GM18520 (cell line): ENCODE measurements around the gene ST6GALNAC6.
"Not testable (repeated sequence)": the region's sequence is repeated elsewhere in the genome, so short reads cannot be mapped to it uniquely, and the experiment has no call there.

Experiments
- ATAC-seq: cut with Tn5 transposase; IDR thresholded peaks from one replicate; pipeline ENCODE4 v1.9.1; 2021; ENCODE audit not compliant: unreplicated experiment

The ST6GALNAC6 gene

DNA sequence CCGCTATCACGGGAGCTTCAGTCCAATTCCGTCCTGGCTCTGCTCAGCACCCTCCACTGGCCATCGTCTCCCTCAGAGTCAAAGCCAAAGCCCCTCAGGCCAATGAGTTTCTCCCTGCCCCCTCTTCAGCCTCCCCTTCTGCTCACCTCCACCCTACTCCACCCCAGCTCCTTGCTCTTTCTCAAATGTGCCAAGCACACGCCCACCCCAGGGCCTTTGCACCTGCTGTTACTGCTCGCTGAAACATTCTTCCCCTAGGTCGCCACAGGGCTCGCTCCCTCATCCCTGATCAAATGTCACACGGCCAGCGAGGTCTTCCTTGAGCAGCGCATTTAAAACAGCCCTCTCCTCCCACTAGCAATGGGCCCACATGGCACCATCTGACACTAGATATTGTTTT is 38.6 kb downstream of the ST6GALNAC6 start:
- no peak for ATAC-seq

DNA sequence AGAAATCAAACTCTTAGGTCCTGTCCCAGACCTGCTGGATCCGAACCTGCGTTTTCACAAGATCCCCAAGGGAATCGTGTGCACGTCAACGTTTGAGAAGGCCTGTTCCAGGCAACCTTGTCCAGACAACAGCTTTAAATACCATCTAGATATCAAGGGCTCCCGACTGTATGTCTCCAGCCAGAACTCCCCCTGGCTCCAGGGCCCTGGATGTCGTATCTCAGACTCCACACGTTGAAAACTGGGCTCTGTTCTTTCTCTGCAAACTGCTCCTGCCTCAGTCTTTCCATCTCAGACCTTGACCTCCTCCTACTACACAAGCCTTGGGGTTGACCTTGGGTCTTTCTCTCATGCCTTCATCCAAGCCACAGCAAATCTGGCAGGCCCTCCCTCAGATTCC is 39.1 kb downstream of the ST6GALNAC6 start:
- ATAC-seq = no peak

DNA sequence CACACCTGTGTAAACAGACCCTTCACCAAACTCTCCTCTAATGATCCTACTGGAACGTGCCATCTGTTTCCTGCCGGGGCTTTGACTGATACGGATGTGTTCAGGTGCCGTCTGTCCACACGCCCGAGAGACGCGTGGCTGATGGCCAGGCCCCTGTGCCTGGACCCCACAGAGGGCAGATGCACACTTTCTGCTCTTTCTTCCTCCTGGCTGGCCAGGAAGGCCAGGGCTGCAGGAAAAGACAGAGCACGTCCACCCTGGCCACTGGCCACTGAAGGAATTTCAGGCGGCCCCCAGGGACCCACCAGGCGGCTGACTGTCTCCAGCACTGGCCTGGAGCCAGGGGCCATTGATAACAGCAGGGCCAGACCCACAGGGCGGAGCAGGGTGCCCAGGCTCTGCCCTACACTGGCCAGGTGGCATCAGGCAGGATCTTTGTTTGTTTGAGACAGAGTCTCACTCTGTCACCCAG is 41.3 kb downstream of the ST6GALNAC6 start:
- no peak for ATAC-seq

DNA sequence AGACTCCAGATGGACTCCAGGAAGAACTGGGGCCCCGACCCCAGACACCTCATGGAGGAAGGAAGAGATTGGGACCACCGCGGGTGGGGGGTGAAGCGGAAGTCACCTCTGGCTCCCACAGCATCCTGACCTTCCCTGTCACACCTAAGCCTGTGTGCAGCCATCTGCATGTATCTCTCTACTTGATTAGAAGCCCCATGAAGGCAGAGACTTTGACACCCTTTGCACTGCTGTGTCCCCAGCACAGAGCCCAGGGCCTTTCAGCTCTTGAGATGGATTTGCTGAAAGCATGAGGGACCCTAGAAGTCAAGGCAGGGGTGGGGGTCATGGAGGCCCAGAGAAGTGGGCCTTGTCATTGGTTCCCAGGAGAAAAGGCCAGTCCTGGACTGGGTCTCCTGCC is 42.1 kb downstream of the ST6GALNAC6 start:
- ATAC-seq = no peak

DNA sequence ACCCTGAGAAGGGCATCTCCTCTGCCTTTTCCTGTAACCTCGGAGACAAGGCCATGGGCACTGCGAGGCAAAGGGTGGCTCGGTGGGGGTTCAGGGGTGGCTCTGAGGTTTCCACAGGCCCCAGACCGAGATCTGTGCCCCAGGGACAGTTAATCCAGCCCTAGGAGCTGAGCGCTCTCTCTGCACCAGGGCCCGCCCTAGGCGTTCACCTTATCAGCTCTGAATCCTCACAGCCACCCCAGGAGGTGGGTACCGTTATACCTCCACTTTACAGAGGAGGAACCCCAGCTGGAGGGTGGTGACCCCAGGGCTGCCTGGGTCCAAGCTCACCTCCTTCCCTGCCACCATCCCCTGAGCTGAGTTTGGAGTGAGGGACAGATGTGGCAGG is 42.7 kb downstream of the ST6GALNAC6 start:
- ATAC-seq = no peak

DNA sequence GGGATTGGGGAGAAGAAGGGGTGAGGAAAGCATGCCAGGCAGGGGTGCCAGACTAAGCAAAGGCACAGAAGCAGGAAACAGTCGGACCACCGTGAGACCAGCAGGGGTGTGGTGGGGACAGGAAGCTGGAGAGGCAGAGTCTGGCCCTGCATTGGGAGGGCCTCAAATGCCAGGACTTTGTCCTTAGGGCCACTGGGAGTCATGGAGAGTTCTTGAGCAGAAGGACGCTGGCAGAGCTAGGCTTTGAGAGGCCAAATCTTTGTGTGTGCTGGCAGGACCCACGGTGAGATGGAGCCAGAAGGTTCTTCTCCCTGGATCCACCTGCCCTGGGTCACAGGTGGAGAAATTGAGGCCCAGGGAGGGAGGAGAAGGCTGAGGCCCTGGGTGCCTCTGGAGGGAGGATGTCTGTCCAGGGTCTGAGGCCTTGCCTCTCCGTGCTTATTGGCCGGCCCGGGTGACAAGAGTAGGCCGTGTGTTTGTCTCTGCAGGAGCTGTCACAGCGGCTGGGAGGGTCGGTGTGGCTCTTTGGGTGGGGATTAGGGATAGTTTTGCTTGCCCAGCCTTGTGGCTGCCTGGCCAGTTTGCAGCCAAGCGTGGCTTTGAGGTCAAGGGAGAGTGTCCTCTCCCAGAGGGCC is 43.2 kb downstream of the ST6GALNAC6 start:
- ATAC-seq = no peak

DNA sequence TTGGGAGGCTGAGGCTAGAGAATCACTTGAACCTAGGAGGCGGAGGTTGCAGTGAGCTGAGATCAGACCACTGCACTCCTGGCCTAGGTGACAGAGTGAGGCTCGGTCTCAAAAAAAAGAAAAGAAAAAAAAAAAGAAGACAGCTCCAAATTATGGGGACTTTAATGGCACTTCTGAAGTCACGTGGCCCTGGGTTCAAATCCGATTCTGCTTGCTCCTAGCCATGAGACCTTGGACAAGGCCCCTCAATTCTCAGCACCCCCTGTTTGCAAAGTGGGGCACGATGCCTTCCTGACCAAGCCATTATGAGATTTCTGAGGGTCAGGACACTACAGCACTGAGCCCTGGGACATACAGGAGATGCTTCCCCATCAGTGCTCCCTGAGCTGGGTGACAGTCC is 43.9 kb downstream of the ST6GALNAC6 start:
- no peak for ATAC-seq

DNA sequence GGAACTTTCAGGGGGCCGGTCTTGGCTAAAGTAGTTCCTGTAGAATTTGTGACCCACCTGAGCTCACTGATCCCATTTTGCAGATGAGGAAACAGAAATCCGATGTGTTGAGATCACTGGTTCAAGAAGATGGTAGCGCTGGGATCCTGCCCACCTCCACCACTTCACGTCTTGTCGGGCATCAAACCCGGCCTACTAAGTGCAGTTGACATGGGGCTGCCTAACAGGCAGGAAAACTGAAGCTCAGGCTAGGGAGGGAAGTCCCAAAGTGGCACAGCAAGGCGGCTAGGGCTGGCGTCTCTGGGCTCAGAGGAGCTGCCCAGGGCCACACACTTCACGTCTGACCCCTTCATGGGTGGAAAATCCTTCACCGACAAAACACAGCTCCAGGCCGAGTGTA is 44.4 kb downstream of the ST6GALNAC6 start:
- ATAC-seq = no peak

DNA sequence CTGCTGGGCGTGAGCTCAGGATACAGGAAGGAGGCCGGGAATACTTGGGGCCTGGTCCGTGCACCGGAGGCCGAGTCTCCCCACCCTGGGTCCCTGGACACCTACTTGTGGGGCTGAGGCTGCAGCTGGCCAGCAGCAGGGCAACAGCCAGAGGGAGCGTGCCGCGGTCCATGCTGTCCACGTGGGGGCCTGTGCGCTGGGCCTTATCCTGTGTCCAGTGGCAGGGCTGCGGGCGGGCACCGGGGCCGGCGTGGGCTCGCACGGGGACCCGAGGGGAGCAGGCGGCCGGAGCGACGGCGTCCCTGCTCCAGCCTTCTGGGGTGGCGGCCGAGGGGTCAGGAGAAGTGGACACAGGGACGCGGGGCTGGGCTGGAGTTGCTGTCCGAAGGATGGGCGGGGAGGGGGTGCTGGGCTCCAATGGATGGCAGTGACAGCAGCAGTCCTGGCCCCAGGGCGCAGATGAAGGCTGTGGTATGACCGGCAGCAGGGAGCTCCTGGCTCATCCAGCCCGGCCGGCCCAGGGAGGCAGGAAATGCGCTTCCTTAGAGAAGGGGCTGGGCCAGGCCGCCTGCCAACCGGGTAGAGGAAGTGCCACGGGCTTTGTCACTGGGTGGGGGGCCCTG is 45.1 kb downstream of the ST6GALNAC6 start, which contains the start of gene ENG:
TSS of gene ENG (minus strand) at position 475 of the 623 bp plus-strand sequence. CDS start at position 172, 303 bp downstream.
- no peak for ATAC-seq

DNA sequence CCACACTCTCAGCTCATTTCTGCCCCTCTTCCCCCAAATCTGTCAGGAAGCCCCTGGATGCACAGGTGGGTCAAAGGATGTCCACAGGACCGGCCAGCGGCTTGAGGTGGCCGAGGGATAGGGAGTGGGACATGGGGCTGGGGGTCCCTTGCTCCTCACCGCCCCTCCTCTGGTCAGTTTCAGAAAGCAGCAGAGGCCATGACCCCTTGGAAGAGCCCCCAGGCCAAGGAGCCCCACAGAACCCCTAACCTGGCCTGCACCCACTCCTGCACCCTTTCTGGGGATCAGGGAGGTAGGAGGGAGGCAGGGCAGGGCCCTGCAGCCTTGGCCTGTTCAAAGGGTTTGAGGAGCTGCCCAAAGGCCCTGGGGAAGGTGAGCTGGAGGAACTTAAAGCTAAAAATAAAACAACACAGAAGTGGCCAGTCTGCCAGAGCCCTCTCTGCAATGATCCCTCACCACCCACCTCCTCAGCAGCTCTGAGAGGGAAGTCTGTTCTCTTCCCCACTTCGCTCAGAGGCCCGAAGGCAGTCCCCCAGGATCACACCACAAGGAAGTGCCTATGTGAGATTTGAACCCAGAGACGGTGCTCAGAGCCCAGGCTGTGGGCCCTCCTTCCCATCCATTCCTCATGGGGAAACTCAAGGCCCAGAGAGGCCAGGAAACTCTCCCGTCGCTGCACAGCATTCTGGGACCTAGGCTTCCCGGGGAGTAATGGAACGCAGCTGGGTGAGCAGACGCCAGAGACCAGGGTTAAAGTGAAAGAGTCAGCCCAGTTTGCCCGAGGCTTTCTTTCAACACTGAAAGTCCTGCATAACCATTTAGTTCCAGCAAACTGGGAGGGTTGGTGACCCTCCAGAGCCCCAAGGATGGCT is 45.9 kb downstream of the ST6GALNAC6 start:
- ATAC-seq = no peak

DNA sequence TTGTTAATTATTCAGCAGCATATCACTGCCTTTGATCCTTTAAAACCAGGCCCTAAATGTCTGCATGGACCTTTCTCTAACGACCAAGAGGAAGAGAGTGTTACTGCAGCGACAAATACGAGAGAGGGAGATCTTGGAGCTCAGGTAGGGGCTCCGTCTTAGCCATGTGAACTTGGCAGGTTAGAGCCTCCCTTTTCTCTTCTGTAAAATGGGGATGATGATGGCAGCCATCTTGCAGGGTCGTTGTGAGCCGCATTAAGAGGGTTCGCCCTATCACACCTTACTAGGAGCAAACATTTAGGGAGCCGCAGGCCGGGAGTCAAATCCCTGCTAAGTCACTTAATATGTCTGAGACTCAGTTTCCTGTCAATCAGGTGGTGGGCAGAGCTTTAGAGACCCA is 46.6 kb downstream of the ST6GALNAC6 start:
- ATAC-seq = no peak

DNA sequence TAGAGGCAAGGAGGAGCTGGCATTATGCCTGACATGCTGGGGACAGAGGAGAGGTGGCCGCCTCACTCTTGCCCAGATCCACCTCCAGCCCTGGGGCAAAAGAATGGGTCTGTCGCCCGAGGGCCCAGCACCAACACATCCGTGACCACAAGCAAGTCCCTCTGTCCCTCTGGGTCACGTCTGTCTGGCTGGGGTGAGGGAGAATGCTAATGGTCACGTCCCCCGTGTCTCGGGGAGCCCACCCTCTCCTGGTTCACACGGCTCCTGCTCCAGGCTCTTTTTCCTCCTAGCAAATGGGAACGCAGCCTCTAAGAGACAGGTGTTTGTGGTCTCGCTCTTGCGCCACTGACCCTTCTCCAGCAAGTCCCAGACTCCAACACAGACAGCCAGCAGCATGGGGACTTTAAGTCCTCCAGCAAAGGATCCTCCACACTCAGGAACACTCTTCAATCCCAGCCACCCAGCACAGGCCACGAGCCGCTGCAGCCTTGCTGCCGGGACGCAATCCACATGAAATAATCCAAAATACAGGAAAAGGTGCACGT is 49.0 kb downstream of the ST6GALNAC6 start:
- no peak for ATAC-seq

DNA sequence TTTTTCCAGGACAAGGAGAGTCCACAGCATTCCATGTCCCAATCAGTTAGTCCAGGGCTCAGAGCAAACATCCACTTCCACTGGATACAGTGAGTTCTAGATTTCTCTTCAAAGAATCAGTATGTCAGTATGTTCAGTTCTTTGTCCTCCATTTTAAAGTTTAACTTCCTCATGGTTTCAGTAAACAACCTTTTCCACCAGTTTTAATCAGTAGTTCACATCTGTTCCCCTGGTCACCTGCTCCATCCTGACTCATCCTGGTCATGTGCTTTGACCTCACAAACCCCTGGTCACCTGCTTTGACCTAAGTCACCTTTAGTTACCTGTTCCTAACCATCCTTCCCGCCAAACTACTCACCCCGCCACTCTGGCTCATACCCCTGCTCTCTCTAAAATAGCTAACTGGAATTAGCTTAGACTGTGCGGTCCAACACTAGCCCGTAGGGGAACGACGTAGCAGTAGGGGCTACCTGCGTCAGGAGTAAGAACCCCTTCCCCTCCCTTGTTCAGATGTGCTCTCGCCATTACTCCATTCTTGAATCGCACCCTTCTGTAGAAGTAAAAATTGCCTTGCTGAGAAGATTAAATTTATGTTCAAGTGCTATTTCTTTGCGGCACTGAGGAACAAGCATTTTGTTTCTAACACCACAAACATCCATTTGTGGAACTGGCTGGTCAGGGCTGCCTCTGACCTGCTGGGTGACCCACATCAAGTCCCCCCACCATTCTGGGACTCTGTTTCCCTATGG is 50.5 kb downstream of the ST6GALNAC6 start:
- no peak for ATAC-seq

DNA sequence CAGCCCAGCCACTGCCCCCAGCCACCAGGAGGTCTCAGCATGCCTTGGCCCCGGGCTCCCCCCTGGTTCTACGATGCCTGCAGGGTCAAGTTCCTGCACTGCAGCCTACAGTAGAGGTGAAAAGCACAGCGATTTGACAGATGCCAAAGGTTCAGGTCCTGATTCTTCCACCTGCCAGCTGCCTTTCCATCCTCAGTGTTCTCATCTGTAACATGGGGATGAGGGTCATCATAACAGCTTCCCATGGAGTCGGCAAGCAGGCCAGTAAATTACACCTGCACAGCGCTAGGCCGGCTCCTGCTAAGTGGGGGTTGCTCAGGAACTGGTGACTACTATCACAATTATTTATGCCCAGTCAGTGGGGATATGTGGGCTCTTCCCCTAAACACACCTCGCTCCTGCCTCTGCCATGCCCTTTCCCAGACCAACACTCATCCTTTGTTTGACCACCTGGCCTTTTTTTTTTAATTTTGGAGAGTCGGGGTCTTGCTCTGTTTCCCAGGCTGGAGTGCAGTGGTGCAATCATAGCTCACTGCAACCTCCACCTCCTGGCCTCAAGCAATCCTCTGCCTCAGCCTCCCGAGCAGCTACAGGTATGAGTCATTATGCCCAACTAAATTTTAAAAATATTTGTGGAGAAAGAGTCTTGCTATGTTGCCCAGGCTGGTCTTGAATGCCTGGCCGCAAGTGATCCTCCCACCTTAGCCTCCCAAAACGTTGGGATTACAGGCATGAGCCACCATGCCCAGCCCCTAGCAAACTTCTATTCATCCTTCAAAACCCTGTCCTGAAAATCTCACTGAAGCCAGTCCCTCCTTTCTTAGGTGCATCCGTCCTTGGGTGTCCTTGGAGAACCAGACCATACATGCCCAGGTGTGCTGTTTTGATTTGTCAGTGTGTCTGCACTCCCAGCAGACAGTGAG is 51.3 kb downstream of the ST6GALNAC6 start:
- no peak for ATAC-seq

DNA sequence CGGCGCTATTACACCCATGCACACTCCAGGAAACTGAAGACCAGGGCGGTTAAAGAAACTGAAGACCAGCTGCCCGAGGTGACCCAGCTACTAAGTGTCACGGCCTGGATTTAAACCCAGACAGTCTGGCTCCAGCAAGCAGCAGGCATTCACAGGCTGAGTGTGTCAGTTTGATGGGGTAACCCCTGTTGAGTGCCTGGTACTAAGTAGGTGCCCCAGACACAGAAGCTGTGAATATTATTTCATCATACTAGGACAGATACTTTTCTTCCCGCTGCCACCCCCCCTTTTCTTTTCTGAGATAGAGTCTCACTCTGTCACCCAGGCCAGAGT is 52.3 kb downstream of the ST6GALNAC6 start:
- ATAC-seq = no peak

DNA sequence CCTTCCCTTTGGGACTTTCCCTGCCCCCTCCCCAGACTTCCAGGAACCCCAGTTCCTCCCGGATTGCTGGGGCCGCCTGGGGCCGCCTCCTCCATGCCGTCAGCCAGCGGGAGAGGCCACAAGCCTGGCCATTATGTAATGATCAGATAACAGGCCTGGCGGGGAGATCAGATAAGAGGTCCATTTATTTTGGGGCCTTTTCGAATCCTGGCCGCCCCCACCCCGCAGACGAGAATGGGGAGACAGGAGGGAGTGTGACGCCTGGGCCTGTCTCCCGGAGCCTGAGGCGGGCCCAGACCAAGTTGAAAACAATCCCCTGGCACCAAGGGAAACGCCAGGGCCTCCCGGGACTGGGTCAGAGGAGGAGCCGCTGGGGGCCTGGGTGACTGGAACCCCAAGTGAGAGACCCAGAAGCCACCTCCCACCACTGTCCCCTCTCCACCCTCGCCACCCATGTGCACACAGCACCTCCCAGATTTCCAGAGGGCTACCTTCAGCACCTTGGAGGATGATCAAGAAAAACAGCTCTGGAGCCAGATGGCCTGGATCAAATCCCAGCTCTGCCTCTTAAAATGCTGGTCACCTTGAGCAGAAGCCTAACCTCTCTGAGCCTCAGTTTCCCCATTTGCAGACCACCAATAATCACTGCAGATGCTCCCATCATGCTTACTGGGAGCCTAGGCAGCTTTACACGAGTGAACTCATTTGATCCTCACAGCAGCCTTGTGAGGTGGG is 52.8 kb downstream of the ST6GALNAC6 start:
- no peak for ATAC-seq

DNA sequence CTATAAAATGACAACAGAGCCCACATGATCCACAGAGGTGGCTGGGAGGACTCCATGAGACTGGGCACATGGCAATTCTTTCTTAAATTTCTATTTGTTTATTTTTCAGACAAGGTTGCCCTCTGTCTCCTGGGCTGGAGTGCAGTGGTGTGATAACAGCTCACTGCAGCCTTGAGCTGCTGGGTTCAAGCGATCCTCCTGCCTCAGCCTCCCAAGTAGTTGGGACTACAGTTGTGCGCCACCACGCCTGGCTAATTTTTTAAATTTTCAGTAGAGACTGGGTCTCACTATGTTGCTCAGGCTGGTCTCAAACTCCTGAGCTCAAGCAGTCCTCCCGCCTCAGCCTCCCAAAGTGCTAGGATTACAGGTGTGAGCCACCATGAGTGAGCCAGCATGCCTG is 53.8 kb downstream of the ST6GALNAC6 start:
- ATAC-seq = not testable (repeated sequence)

DNA sequence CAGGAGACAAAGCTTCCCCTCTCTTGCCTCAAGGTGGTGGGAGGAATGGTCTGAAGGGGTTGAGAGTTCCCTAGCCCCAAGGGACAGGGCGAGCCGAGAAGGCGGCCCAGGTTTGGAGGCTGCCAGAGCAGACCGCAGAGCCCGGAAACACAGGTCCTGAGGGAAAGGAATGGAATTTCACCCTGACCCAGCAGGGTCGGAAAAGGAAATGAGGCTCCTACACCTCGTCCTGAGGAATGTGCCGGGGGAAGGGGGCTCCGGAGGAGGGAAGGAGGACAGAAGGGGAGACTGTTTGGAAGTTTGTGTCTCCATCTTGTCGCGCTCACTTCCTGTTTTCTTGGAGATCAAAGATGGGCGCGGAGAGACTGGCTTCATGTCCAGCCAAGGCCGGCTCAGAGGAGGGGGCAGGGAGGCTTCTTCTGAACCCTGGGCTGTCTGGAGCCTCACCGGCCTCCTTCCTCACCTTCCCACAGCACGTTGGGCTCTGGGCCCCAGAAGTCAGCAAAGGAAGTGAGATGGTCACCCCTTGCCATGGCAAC is 54.5 kb downstream of the ST6GALNAC6 start:
- no peak for ATAC-seq
